Loucy (cell line): ENCODE results near the gene RING1.
A peak's percentile ranks its signal among the peaks of the same experiment; 100 is the strongest.

Experiments used
- H2AFZ ChIP-seq: fragments of 200-600 bp; sonication (generic); 2 replicates; pipeline ENCODE4 v1.6.0; 2016; ENCODE audit warnings: antibody characterized with exemption, mild to moderate bottlenecking, low read length, moderate library complexity
- H3F3A ChIP-seq: fragments of 200-600 bp; 2 replicates; pipeline ENCODE4 v1.6.0; 2016; ENCODE audit warnings: antibody characterized with exemption, low read depth, mild to moderate bottlenecking
- H3K27me3 ChIP-seq: fragments of 200-600 bp; sonication (generic); 2 replicates; pipeline ENCODE4 v1.6.1; 2014; ENCODE audit warnings: low read length, mild to moderate bottlenecking; ENCODE audit not compliant: insufficient read depth, poor library complexity, severe bottlenecking
- H3K36me3 ChIP-seq: fragments of 200-600 bp; sonication (generic); 2 replicates; pipeline ENCODE4 v1.6.1; 2016; ENCODE audit warnings: low read length; ENCODE audit not compliant: insufficient read depth
- H3K4me1 ChIP-seq: fragments of 200-600 bp; sonication (generic); 2 replicates; pipeline ENCODE4 v1.5.1; 2014; ENCODE audit warnings: low read length, mild to moderate bottlenecking; ENCODE audit not compliant: insufficient read depth, poor library complexity, severe bottlenecking
- H3K4me2 ChIP-seq: fragments of 200-600 bp; sonication (generic); 2 replicates; pipeline ENCODE4 v1.6.0; 2014; ENCODE audit warnings: antibody characterized with exemption, low read length, low read depth, mild to moderate bottlenecking; ENCODE audit not compliant: poor library complexity, severe bottlenecking
- H3K4me3 ChIP-seq: fragments of 200-600 bp; sonication (generic); 2 replicates; pipeline ENCODE4 v1.5.1; 2014; ENCODE audit warnings: low read length, mild to moderate bottlenecking, mixed read lengths; ENCODE audit not compliant: poor library complexity, severe bottlenecking
- H3K79me2 ChIP-seq: fragments of 200-600 bp; sonication (generic); 2 replicates; pipeline ENCODE4 v1.6.1; 2014; ENCODE audit warnings: low read length; ENCODE audit not compliant: insufficient read depth
- H3K9ac ChIP-seq: fragments of 200-600 bp; sonication (generic); 2 replicates; pipeline ENCODE4 v1.6.0; 2014; ENCODE audit warnings: mild to moderate bottlenecking, low read depth, low read length, moderate library complexity; ENCODE audit not compliant: poor library complexity, severe bottlenecking
- H3K9me2 ChIP-seq: fragments of 200-600 bp; sonication (generic); replicated peaks from 2 replicates; pipeline ENCODE4 v1.6.1; 2016; ENCODE audit warnings: low read depth, low read length, mixed read lengths
- H3K9me3 ChIP-seq: fragments of 200-600 bp; sonication (generic); 2 replicates; pipeline ENCODE4 v1.6.1; 2014; ENCODE audit warnings: mild to moderate bottlenecking, antibody characterized with exemption, low read length, low read depth; ENCODE audit not compliant: insufficient read depth
- H4K20me1 ChIP-seq: fragments of 200-600 bp; sonication (generic); 2 replicates; pipeline ENCODE4 v1.6.0; 2014; ENCODE audit warnings: antibody characterized with exemption, low read length, mild to moderate bottlenecking; ENCODE audit not compliant: insufficient read depth, poor library complexity, severe bottlenecking
- CTCF ChIP-seq: fragments of 200-600 bp; sonication (generic); conservative IDR thresholded peaks from 2 replicates; pipeline ENCODE4 v1.5.1; 2014; ENCODE audit warnings: mild to moderate bottlenecking, antibody characterized with exemption, low read length
- EZH2phosphoT487 ChIP-seq: fragments of 200-600 bp; IDR thresholded peaks from 2 replicates; pipeline ENCODE4 v1.6.1; 2018; ENCODE audit warnings: antibody characterized with exemption, mild to moderate bottlenecking, moderate library complexity, borderline replicate concordance

Gene RING1

GRCh38 chr6:33206864-33207551 lies 1.3 kb upstream of the RING1 start:
- H3K4me1 ChIP-seq = peaks cover 45% of the 10 kb centered on the region
- H3K4me2 ChIP-seq = peak overlapping the region; percentile 98
- peaks cover 38% of the 10 kb centered on the region for H3K79me2 ChIP-seq
- peaks cover 16% of the 10 kb centered on the region for H4K20me1 ChIP-seq
- 0 out of 2 replicates have a peak, but pooled peaks cover 3% of the 10 kb centered on the region for H3F3A ChIP-seq
- H3K36me3 ChIP-seq = peaks cover 14% of the 10 kb centered on the region; the same call in 1 of the 2 replicates
- no peak overlapping the region for H3K4me3 ChIP-seq
- H3K9me2 ChIP-seq = no peaks in the 10 kb centered on the region
- H3K9ac ChIP-seq = no peak overlapping the region
- no peak overlapping the region for H2AFZ ChIP-seq
- TF ChIP-seq CTCF = no peak
- no peak for TF ChIP-seq EZH2phosphoT487
- H3K9me3 ChIP-seq = no peaks in the 10 kb centered on the region
- H3K27me3 ChIP-seq = no peaks in the 10 kb centered on the region

- Histone ChIP-seq H2AFZ (peak overlapping the region; percentile 83), H4K20me1 (peaks cover 10% of the 10 kb centered on the region), H3K4me1 (peaks cover 39% of the 10 kb centered on the region), H3K9ac (peak overlapping the region; percentile 84), H3K27me3 (no peaks in the 10 kb centered on the region), H3K9me2 (no peaks in the 10 kb centered on the region), H3K4me3 (peak overlapping the region; percentile 79), H3K79me2 (peaks cover 32% of the 10 kb centered on the region; the same call in 1 of the 2 replicates), H3F3A (0 out of 2 replicates have a peak, but pooled peaks cover 3% of the 10 kb centered on the region), H3K4me2 (peak overlapping the region; percentile 98), H3K36me3 (peaks cover 9% of the 10 kb centered on the region; the same call in 1 of the 2 replicates), H3K9me3 (no peaks in the 10 kb centered on the region)
- TF ChIP-seq EZH2phosphoT487 (no peak), CTCF (no peak)
Measured at GRCh38 chr6:33207552-33208090, 679 bp upstream of the RING1 start.

GRCh38 chr6:33209856-33210255 lies 1.6 kb downstream of the RING1 start:
- Histone ChIP-seq H4K20me1 (no peaks in the 10 kb centered on the region), H3K4me3 (no peak overlapping the region), H3K9me3 (no peaks in the 10 kb centered on the region), H3F3A (no peaks in the 10 kb centered on the region), H3K36me3 (no peaks in the 10 kb centered on the region), H3K9ac (no peak overlapping the region), H3K9me2 (no peaks in the 10 kb centered on the region), H3K27me3 (no peaks in the 10 kb centered on the region), H2AFZ (no peak overlapping the region), H3K79me2 (peaks cover 13% of the 10 kb centered on the region; the same call in 1 of the 2 replicates), H3K4me2 (no peak overlapping the region), H3K4me1 (peaks cover 21% of the 10 kb centered on the region)
- TF ChIP-seq EZH2phosphoT487 = no peak
- no peak for TF ChIP-seq CTCF
